Neural crest cell (in vitro differentiated cells): Measurements from ENCODE around the gene C1orf159. TPM values are rescaled to one million over a fixed set of nuclear protein-coding genes. Genes with fewer than 3 reads are reported as not detected.
A peak's percentile ranks its signal among the peaks of the same experiment; 100 is the strongest.

Source experiments
- DNase-seq: peaks from one replicate; pipeline ENCODE4 v3.0.0; 2021; ENCODE audit warnings: low read depth, mixed read lengths, low spot score
- H3K27ac Mint-ChIP-seq: one replicate; pipeline ENCODE4 v1.8.0; 2021; ENCODE audit warnings: mild to moderate bottlenecking, mixed read lengths; ENCODE audit not compliant: unreplicated experiment
- H3K27me3 Mint-ChIP-seq: 2 replicates; pipeline ENCODE4 v1.8.0; 2021; ENCODE audit warnings: low read depth, mild to moderate bottlenecking, mixed read lengths
- H3K36me3 Mint-ChIP-seq: 2 replicates; pipeline ENCODE4 v1.8.0; 2021; ENCODE audit warnings: low read depth, mild to moderate bottlenecking, mixed read lengths
- H3K4me1 Mint-ChIP-seq: 2 replicates; pipeline ENCODE4 v1.8.0; 2021; ENCODE audit warnings: mixed read lengths
- H3K4me3 Mint-ChIP-seq: one replicate; pipeline ENCODE4 v1.8.0; 2021; ENCODE audit warnings: mild to moderate bottlenecking, mixed read lengths
- H3K9me3 Mint-ChIP-seq: 2 replicates; pipeline ENCODE4 v1.8.0; 2021; ENCODE audit warnings: mixed read lengths
- CTCF ChIP-seq: fragments of 200-600 bp; sonication (generic); conservative IDR thresholded peaks from 2 replicates; pipeline ENCODE4 v1.5.0; 2021; ENCODE audit warnings: antibody characterized with exemption, mild to moderate bottlenecking
- total RNA-seq: library from RNA; stranded (reverse); gene quantifications from 2 replicates; pipeline ENCODE4 v1.2.1, GENCODE V29; 2021

C1orf159 gene
- total RNA-seq, 1 donor from 2014 or later = 26.1 TPM

GRCh38 chr1:1115136-1115785 is 628 bp downstream of the C1orf159 start:
- Mint-ChIP-seq H3K27me3 (peaks cover 28% of the 10 kb centered on the region), H3K27ac (peak overlapping the region; percentile 35), H3K9me3 (peaks cover 3% of the 10 kb centered on the region), H3K4me3 (peak overlapping the region; percentile 89), H3K36me3 (peaks cover 15% of the 10 kb centered on the region), H3K4me1 (peaks cover 9% of the 10 kb centered on the region)
- TF ChIP-seq CTCF = no peak
- DNase-seq = no peak

GRCh38 chr1:1114431-1114830 is 1.5 kb downstream of the C1orf159 start:
- TF ChIP-seq CTCF = no peak
- no peak overlapping the region for H3K27ac Mint-ChIP-seq
- H3K36me3 Mint-ChIP-seq = peaks cover 17% of the 10 kb centered on the region
- H3K9me3 Mint-ChIP-seq = peaks cover 3% of the 10 kb centered on the region
- H3K4me1 Mint-ChIP-seq = peaks cover 9% of the 10 kb centered on the region
- no peak for DNase-seq
- peak overlapping the region; percentile 89 for H3K4me3 Mint-ChIP-seq
- H3K27me3 Mint-ChIP-seq = peaks cover 24% of the 10 kb centered on the region

- Mint-ChIP-seq H3K4me1 (peaks cover 9% of the 10 kb centered on the region), H3K27ac (no peak overlapping the region), H3K36me3 (peaks cover 23% of the 10 kb centered on the region), H3K4me3 (peak overlapping the region; percentile 76), H3K9me3 (peaks cover 6% of the 10 kb centered on the region), H3K27me3 (peaks cover 5% of the 10 kb centered on the region)
- no peak for DNase-seq
- no peak for TF ChIP-seq CTCF
Observed at GRCh38 chr1:1112237-1112985, 3.5 kb downstream of the C1orf159 start.

- Mint-ChIP-seq H3K27me3 (peaks cover 2% of the 10 kb centered on the region), H3K4me3 (peak overlapping the region; percentile 76), H3K9me3 (peaks cover 6% of the 10 kb centered on the region), H3K36me3 (peaks cover 25% of the 10 kb centered on the region), H3K27ac (no peak overlapping the region), H3K4me1 (peaks cover 9% of the 10 kb centered on the region)
- no peak for DNase-seq
- no peak for TF ChIP-seq CTCF
Observed at GRCh38 chr1:1111516-1112236, 4.2 kb downstream of the C1orf159 start.

GRCh38 chr1:1110561-1110971 is 5.3 kb downstream of the C1orf159 start:
- Mint-ChIP-seq H3K27me3 (no peaks in the 10 kb centered on the region), H3K4me1 (peaks cover 9% of the 10 kb centered on the region), H3K4me3 (peak overlapping the region; percentile 47), H3K27ac (no peak overlapping the region), H3K9me3 (peaks cover 6% of the 10 kb centered on the region), H3K36me3 (peaks cover 33% of the 10 kb centered on the region)
- no peak for TF ChIP-seq CTCF
- DNase-seq = no peak
